ENCODE results near the gene NPDC1. TPM values are rescaled to one million over a fixed set of nuclear protein-coding genes. Genes with fewer than 3 reads are reported as not detected.

The NPDC1 gene
- total RNA-seq: 10 to 100 TPM; 11.2 to 41.7 TPM

GRCh38 chr9:137046088-137046787, at the start of gene NPDC1:
Gene NPDC1 (minus strand): TSS chr9:137046177. CDS start chr9:137045989, 188 bp downstream.
- Mint-ChIP-seq H3K4me1 (ENCODE audit: low read depth in 2 of 2) (peaks cover 4 to 14% of the 10 kb centered on the region in 2 donors), H3K27me3 (peaks cover 8 to 21% of the 10 kb centered on the region in 2 donors), H3K36me3 (no peaks in the 10 kb centered on the region), H3K4me3 (peak within 1 kb of the TSS; percentile 48), H3K9me3 (no peaks in the 10 kb centered on the region), H3K27ac (no peak within 1 kb of the TSS)
- DNase-seq (ENCODE audit: low spot score): peak; percentile 79
- peak; percentile 79 to 87 for ATAC-seq

GRCh38 chr9:137089232-137089947, 43.4 kb upstream of the NPDC1 start:
- H3K27me3 Mint-ChIP-seq: no peaks in the 10 kb centered on the region
- no peak for ATAC-seq
- no peaks in the 10 kb centered on the region for H3K36me3 Mint-ChIP-seq
- H3K27ac Mint-ChIP-seq: peak overlapping the region; percentile 43 to 76
- no peak for DNase-seq (ENCODE audit: low spot score)
- H3K9me3 Mint-ChIP-seq: no peaks in the 10 kb centered on the region
- H3K4me3 Mint-ChIP-seq: no peak overlapping the region
- peaks cover 23 to 32% of the 10 kb centered on the region in 2 donors for H3K4me1 Mint-ChIP-seq (ENCODE audit: low read depth in 2 of 2)

- Mint-ChIP-seq H3K27ac (peak overlapping the region; percentile 76 to 77), H3K4me1 (ENCODE audit: low read depth in 2 of 2) (peaks cover 23 to 32% of the 10 kb centered on the region in 2 donors), H3K27me3 (no peaks in the 10 kb centered on the region), H3K36me3 (no peaks in the 10 kb centered on the region), H3K9me3 (no peaks in the 10 kb centered on the region), H3K4me3 (peak overlapping the region; percentile 79)
- ATAC-seq (no peak), DNase-seq (ENCODE audit: low spot score) (no peak)
These were observed 42.1 kb upstream of the NPDC1 start for GRCh38 chr9:137088121-137088520.

- peaks cover 23 to 32% of the 10 kb centered on the region in 2 donors for H3K4me1 Mint-ChIP-seq (ENCODE audit: low read depth in 2 of 2)
- no peaks in the 10 kb centered on the region for H3K27me3 Mint-ChIP-seq
- H3K36me3 Mint-ChIP-seq: no peaks in the 10 kb centered on the region
- DNase-seq (ENCODE audit: low spot score): no peak
- peak in 1 of 2 donors; percentile 2 for ATAC-seq
- no peaks in the 10 kb centered on the region for H3K9me3 Mint-ChIP-seq
- peak overlapping the region; percentile 79 for H3K4me3 Mint-ChIP-seq
- H3K27ac Mint-ChIP-seq: peak overlapping the region; percentile 76 to 77
These were observed 41.5 kb upstream of the NPDC1 start for GRCh38 chr9:137087409-137087925.

GRCh38 chr9:137086531-137087408, 40.8 kb upstream of the NPDC1 start, which contains the start of gene MAN1B1:
Gene MAN1B1 (plus strand): TSS chr9:137086985. CDS start chr9:137087000, 15 bp downstream.
- Mint-ChIP-seq H3K4me3 (peak within 1 kb of the TSS; percentile 95), H3K9me3 (no peaks in the 10 kb centered on the region), H3K4me1 (ENCODE audit: low read depth in 2 of 2) (peaks cover 23 to 32% of the 10 kb centered on the region in 2 donors), H3K36me3 (no peaks in the 10 kb centered on the region), H3K27ac (peak within 1 kb of the TSS; percentile 87 to 92), H3K27me3 (no peaks in the 10 kb centered on the region)
- DNase-seq (ENCODE audit: low spot score) (peak; percentile 100), ATAC-seq (peak; percentile 93 to 94)

GRCh38 chr9:137085920-137086530, 40.0 kb upstream of the NPDC1 start:
- Mint-ChIP-seq H3K27ac (peak overlapping the region; percentile 87 to 92), H3K36me3 (no peaks in the 10 kb centered on the region)
- DNase-seq (ENCODE audit: low spot score): no peak

GRCh38 chr9:137084526-137084925, 38.5 kb upstream of the NPDC1 start:
- H3K27ac Mint-ChIP-seq: no peak overlapping the region
- H3K36me3 Mint-ChIP-seq: no peaks in the 10 kb centered on the region
- no peak overlapping the region for H3K4me3 Mint-ChIP-seq
- no peaks in the 10 kb centered on the region for H3K27me3 Mint-ChIP-seq
- no peak for DNase-seq (ENCODE audit: low spot score)
- peaks cover 24 to 27% of the 10 kb centered on the region in 2 donors for H3K4me1 Mint-ChIP-seq (ENCODE audit: low read depth in 2 of 2)
- no peaks in the 10 kb centered on the region for H3K9me3 Mint-ChIP-seq
- no peak for ATAC-seq

More at GRCh38 chr9:137085920-137086530, 40.0 kb upstream of the NPDC1 start:
- H3K4me3 Mint-ChIP-seq: peak overlapping the region; percentile 95
- ATAC-seq: peak in 1 of 2 donors; percentile 2
- no peaks in the 10 kb centered on the region for H3K9me3 Mint-ChIP-seq
- H3K27me3 Mint-ChIP-seq: no peaks in the 10 kb centered on the region
- H3K4me1 Mint-ChIP-seq (ENCODE audit: low read depth in 2 of 2): peaks cover 23 to 29% of the 10 kb centered on the region in 2 donors

GRCh38 chr9:137083394-137084004, 37.5 kb upstream of the NPDC1 start:
- H3K4me1 Mint-ChIP-seq (ENCODE audit: low read depth in 2 of 2): peaks cover 18 to 19% of the 10 kb centered on the region in 2 donors
- H3K27ac Mint-ChIP-seq: no peak overlapping the region
- ATAC-seq: no peak
- H3K4me3 Mint-ChIP-seq: no peak overlapping the region
- no peaks in the 10 kb centered on the region for H3K36me3 Mint-ChIP-seq
- no peaks in the 10 kb centered on the region for H3K27me3 Mint-ChIP-seq
- no peak for DNase-seq (ENCODE audit: low spot score)
- no peaks in the 10 kb centered on the region for H3K9me3 Mint-ChIP-seq

- H3K9me3 Mint-ChIP-seq: no peaks in the 10 kb centered on the region
- DNase-seq (ENCODE audit: low spot score) (no peak), ATAC-seq (no peak)
- no peaks in the 10 kb centered on the region for H3K36me3 Mint-ChIP-seq
- no peak overlapping the region for H3K4me3 Mint-ChIP-seq
- H3K27ac Mint-ChIP-seq: no peak overlapping the region
- no peaks in the 10 kb centered on the region for H3K27me3 Mint-ChIP-seq
- H3K4me1 Mint-ChIP-seq (ENCODE audit: low read depth in 2 of 2): peaks cover 12 to 13% of the 10 kb centered on the region in 2 donors
These were observed 36.9 kb upstream of the NPDC1 start for GRCh38 chr9:137082925-137083290.

GRCh38 chr9:137082222-137082924, 36.4 kb upstream of the NPDC1 start:
- no peak overlapping the region for H3K27ac Mint-ChIP-seq
- H3K4me1 Mint-ChIP-seq (ENCODE audit: low read depth in 2 of 2): peaks cover 7% of the 10 kb centered on the region in 2 donors
- no peaks in the 10 kb centered on the region for H3K36me3 Mint-ChIP-seq
- DNase-seq (ENCODE audit: low spot score): no peak
- H3K9me3 Mint-ChIP-seq: no peaks in the 10 kb centered on the region
- no peaks in the 10 kb centered on the region for H3K27me3 Mint-ChIP-seq
- no peak overlapping the region for H3K4me3 Mint-ChIP-seq
- no peak for ATAC-seq

GRCh38 chr9:137080260-137081122, 34.5 kb upstream of the NPDC1 start:
- Mint-ChIP-seq H3K27ac (no peak overlapping the region), H3K4me1 (ENCODE audit: low read depth in 2 of 2) (peaks cover 2 to 3% of the 10 kb centered on the region in 2 donors), H3K4me3 (no peak overlapping the region), H3K9me3 (no peaks in the 10 kb centered on the region), H3K27me3 (no peaks in the 10 kb centered on the region), H3K36me3 (no peaks in the 10 kb centered on the region)
- ATAC-seq (no peak), DNase-seq (ENCODE audit: low spot score) (no peak)
